Suppressor macrophage (primary cell): ENCODE results near the gene SCAMP2.
"Not testable (repeated sequence)": the region's sequence is repeated elsewhere in the genome, so short reads cannot be mapped to it uniquely, and the experiment has no call there.

Experiments
- DNase-seq, 4 experiments: peaks; one replicate each; pipeline ENCODE4 v3.0.0-alpha.2; 2020 to 2022
- total RNA-seq, 17 experiments: gene quantifications; one replicate each; lab custom pipeline; 2026; ENCODE audit warnings: mixed read lengths in 6 of 17, inconsistent platforms in 3 of 17; lab: John Stamatoyannopoulos, UW

SCAMP2 gene, protein sequence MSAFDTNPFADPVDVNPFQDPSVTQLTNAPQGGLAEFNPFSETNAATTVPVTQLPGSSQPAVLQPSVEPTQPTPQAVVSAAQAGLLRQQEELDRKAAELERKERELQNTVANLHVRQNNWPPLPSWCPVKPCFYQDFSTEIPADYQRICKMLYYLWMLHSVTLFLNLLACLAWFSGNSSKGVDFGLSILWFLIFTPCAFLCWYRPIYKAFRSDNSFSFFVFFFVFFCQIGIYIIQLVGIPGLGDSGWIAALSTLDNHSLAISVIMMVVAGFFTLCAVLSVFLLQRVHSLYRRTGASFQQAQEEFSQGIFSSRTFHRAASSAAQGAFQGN
- 83.7 to 239 (median 133) reads per million in 17 experiments for total RNA-seq

DNA sequence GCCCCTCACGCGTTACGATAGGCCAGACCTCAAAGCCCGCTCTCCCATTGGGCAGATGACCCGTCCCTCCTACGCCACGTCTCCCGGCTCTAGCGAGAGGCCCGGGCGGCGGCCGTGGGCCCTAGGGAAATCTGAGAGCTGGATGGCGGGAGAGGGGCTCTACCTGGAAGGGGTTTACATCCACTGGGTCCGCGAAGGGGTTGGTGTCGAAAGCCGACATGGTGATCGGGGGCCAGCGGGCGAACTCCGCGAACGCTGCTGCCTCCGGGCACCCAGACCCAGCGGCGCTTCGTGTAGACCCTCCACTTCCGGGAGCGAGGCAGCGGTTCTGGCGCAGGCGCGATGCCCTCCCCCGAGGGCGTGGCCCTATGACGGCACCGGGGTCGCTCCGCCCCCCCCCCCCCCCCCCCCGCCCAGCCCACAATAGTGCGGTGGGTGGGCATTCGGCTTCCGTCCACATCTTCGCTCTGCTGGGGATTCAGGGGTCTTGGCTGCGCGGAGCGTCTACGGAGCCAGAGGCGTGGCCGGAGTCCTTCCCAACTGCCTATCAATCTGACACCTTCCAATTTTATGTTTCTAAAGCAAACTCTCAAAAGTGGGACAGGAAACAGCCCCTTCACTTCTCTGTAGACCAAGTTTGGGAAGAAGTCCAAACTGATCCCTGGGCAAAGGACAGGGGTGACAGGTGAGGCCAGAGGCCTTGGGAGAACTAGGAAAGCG is at the start of gene SCAMP2:
SCAMP2 (minus strand) TSS at position 330 of the 720 bp plus-strand sequence; CDS start at position 220, 110 bp downstream.
- peak; percentile 94 to 98 (median 96) for DNase-seq

DNA sequence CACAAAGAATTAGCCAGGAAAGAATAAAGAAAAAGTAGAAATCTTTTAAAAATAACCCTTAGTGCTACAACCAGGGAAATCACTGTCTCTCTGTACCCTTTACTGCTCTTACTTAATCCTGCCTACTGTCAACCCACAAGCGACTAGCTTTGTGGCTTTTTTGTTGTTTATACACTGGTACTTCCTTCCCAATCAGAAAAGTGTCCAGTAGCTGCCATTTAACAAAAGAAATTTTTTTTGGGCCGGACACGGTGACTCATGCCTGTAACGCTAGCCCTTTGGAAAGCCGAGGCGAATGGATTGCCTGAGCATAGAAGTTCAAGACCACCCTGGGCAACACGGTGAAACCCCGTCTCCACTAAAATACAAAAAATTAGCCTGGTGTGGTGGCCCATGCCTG is 47.3 kb upstream of the SCAMP2 start:
- DNase-seq, result peak; percentile 68 to 81 (median 76)

DNA sequence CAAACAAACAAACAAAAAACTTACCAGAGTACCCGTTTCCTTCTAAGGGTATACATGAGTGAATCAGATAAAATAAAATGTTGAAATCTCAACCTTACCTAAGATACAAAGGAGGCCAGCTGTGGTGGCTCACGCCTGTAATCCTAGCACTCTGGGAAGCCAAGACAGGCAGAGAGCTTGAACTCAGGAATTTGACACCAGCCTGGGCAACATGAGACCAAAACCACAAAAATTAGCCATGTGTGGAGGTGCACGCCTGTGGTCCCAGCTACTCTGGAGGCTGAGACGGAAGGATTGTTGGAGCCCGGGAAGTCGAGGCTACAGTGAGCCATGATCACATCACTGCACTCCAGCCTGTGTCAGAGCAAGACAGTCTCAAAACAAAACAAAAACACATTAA is 44.5 kb upstream of the SCAMP2 start:
- DNase-seq, result no peak

DNA sequence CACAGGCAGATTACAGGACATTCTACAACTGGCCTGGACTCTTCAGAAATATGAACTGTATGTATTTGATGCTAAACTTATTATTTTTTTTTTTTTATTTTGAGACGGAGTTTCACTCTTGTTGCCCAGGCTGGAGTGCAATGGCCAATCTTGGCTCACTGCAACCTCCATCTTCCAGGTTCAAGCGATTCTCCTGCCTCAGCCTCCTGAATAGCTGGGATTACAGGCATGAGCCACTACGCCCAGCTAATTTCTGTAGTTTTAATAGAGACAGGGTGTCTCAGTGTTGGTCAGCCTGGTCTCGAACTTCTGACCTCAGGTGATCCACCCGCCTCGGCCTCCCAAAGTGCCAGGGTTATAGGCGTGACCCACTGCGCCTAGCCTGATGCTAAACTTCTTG is 40.6 kb upstream of the SCAMP2 start:
- not testable (repeated sequence) for DNase-seq

DNA sequence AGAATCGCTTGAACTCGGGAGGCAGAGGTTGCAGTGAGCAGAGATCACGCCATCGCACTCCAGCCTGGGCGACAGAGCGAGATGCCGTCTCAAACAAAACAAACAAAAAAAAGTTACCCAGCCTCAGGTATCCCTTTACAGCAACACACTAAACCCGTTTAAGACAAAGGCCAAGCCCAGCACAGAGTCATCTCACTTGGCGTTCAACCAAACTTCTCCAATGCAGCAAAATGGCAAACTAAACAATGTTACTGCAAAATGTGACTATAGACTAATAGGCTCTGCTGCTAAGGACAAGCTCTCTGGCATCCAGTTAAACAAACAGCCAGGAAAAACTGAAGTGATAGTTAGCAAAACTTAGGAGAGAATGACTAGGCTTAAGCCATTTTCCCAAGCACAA is 39.9 kb upstream of the SCAMP2 start:
- no peak for DNase-seq

DNA sequence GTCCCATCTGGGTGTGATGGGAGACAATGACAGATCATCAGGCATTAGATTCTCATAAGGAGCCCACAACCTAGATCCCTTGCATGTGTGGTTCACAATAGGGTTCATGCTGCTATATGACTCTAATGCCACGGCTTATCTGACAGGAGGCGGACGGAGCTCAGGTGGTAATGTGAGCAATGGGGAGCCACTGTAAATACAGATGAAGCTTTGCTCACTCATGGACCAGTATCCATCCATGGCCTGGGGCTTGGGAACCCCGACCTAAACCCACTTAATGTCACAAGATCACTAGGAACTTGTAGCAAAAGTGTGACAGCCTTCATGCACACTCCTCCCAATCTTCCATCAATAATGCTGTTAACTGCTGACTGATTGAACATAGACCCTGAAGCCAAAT is 35.5 kb upstream of the SCAMP2 start:
- DNase-seq, result no peak

DNA sequence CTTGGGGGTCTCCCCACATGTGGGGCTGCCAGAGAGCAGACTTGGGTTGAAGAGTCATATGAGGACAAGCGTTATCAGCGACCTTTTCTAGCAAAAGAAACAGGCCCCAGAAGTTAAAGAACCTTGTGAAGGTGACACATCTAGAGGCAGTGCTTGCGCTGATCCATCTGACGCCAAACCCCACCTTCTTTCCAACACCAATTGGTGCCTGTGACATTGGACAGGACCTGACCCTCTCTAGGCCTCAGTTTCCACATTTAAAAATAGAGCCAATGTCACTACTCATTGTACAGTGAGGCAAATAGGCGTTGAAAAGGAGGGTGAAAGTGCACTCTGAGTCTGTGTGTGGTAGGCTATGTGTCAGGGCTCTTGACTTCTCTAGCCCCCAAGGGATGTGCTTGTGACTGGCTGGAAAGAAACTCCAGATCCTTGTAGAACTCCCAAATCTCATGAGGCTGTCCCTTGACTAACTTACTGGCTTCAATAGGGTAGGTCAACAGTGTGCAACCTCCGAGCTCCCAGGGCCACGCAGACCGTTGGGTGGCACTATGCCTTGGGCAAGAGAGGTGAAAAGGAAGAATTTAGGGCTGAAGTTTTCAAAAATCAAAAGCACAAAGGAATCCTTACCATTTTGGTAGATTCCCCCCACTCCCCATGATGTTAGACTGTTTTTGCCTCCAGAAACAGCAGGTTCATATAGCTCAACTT is 34.2 kb upstream of the SCAMP2 start:
- DNase-seq, result peak in 2 of 4 experiments; percentile 10 to 24

DNA sequence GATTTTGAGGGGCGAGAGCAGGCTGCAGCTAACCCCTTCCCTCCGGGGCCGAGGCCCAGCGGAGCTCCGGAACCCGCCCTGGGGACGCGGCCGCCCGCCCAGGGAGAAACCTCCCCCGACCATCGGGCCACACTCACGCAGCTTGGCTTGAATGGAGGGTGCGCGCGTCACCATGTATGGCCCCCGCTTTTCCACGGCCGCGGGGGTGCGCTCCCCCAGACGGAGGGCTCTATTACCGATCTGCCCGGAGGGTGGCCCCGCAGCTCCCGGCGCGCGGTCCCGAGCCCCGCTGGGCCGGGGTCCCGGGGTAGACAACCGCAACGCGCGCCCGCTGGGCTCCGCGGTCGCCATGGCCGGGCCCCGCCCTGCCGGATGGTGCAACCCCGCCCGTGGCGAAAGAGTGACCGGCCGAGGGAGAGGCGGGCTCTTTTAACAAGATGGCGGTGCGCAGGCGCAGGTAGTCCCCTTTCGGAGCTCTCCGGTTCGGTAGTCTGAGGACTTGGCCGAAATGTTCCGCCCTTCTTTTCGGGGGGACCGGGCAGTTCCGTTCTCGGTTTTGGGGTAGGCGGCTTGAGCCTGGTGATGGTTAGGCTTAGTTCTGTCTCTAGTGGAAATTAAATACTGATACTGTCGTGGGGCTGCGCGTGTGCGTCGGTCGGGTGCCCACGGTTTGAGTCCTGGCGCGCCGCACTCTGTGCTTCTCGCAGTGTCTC is 33.4 kb upstream of the SCAMP2 start, which contains the start of gene FAM219B:
FAM219B (minus strand) TSS at position 402 of the 713 bp plus-strand sequence; CDS start at position 351, 51 bp downstream.
- DNase-seq, result peak; percentile 94 to 97 (median 96)

DNA sequence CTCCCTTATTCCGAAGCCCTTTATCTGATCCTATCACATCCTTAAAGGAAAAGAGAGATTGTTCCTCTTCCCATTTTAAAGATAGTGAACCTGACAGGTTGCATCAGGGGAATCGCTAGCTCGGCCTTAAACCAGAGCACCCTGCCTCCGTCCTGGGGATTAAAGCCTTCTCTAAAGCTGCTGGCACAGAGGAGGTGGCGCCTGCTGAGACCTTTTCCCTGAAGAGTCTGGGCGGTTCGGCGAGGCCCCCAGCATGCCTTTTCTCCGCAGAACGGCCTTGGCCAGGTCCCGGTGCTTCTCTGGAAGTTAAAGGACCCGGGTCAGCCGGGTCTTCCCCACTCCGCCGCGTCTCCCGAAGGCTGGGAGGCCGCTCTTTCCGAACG is 32.9 kb upstream of the SCAMP2 start:
- DNase-seq, result peak in 2 of 4 experiments; percentile 37 to 49

DNA sequence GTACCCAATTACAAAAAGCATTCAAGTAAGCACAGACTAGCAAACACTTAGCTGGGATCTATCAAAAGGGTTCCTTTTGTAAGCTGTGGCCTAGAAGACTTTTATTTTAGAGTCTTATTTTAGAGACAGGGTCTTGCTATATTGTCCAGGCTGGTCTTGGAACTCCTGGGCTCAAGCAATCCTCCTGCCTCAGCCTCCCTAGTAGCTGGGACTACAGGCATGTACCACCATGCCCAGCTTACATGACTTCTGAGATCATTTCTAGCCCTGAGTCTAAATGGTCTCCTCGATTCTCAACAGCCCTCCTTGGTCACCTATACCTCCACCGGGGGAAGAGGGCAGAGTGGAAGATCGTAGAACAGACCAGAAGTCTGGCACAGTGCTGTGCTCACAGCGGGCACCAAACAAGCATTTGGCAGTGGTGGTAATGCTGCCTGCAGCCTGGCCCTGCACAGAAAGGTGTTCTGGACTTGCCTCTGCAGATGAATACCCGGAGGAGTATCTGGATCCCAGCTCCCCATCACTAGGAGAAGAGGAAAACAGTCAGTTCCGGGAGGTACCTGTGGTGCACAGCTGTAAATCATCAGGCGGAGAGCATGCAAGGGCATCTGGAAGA is 31.1 kb upstream of the SCAMP2 start:
- no peak for DNase-seq

DNA sequence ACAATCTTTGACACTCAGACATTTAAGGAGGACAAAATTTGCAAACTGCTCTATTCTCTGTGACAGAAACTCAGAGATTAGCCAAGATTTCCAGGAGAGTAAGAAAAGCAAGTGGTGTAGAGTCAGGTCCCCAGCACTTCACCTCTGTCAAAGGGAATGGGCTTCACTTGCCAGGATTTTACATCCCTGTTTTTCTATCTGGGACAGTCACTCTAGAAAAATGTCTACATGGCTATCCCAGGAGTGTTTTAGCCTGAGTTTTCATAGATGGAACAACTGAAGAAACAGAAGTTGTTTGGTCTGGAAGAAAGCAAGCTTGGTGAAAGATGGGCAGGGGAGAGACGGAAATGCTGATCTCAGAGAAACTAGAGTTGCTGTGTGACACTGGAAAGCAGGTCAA is 30.5 kb upstream of the SCAMP2 start:
- no peak for DNase-seq

DNA sequence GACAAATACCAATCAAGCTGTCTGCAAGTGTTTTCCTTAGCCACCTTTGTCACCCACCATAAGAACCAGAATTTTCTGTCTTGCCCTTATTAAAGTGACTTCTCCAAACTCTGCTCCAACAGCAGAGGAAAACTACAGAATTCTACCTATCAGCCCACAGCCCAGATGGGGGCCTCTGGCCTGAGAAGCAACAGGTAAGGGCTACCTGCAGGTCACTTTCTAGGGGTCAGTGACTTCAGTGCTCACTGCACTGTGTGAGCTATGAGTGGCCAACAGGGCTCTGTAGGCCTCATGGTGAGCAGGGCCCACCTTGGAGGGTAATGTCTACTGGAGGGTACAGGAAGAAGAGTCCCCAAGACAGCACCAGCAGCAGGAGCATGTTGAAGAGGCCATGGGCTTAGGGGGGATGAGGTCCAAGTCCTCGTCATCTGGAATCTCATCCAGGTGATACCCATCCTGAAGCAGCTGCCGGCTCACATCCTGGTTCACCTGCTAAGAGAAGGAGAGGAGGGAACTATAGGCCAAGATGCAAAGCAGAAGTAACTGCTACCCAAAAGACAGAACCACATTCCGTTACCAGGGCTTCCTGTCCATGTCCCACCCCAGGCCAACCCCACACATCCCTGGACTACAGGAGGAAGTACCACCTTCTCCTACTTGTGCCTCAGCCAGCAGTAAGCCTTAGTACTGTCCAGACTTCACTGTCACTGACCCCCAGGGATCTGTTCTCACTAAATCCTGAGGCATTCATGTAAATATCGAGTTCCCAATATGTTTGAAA is 29.3 kb upstream of the SCAMP2 start:
- DNase-seq, result peak in 3 of 4 experiments; percentile 28 to 36 (median 31)

DNA sequence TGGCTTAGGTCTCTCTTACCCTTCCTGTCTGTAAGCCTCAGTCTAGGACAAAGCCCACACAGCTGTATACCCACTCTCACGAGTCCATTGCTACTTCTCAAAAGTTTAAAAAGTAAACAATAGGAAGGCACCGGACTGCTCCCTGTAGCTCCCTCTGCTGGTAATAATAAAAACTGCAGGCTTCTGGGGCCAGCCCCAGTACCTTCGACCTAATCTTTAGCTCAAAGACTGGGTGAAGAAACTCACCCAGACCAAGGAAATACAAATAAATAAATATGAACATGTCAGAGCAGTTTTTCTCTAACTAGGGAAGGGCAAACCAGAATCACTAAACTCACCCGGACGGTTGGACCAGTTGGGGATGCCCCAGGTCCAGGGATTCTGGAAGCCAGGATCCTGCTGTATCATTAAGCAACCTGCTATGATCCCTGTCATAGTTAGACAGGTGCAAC is 28.5 kb upstream of the SCAMP2 start:
- DNase-seq, result peak; percentile 83 to 87 (median 84)

DNA sequence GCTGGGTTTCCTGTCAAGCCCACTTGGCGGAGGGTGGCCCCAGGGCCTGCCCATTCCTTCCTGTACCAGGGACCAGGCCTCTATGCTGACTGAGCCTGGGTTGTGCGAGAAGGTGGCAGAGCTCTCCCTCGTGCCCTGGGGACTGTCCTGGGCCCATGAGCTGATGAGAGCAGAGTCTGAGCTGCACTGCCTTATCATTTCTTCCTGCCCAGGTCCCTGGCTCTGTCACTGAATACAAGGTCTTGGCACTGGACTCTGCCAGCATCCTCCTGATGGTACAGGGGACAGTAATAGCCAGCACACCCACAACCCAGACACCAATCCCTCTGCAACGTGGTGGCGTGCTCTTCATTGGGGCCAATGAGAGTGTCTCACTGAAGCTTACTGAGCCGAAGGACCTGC is 24.1 kb upstream of the SCAMP2 start:
- DNase-seq, result no peak

DNA sequence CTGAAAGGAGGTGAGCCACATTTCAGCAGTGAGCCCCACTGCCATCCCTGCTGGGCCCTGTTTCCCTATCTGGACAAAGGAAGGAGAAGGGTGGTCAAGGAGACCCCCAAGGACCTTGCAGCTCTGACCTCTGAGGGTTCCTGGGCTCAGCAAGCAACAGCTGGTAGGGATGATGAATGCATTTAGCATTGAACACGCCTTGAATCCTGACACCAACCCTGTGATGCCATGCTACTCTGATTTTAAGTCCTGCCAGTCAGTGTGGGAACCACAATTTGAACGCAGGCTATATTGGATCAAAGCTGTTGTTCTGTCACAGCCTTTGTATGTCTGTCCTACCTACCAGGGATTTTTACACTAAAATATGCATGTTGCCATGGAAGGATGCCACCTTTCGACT is 23.2 kb upstream of the SCAMP2 start:
- no peak for DNase-seq

DNA sequence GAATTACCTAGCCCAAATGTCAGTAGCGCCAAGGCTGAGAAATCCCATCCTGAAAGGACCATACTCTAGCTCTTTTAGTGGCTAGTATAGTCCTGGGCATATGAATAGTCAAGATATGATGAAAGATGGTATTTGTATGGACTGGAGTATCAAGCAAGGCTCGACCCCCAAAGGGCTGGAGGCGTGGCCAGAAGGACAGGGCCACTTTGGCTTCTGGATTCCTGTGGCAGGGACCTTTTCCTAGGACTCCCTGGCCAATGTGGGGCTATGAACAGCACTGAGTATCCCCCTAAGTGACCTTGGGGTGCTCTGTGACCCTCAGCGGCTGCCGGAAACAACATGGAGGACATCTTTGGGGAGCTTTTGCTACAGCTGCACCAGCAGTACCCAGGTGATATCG is 22.7 kb upstream of the SCAMP2 start:
- DNase-seq, result peak in 1 of 4 experiments; percentile 1

DNA sequence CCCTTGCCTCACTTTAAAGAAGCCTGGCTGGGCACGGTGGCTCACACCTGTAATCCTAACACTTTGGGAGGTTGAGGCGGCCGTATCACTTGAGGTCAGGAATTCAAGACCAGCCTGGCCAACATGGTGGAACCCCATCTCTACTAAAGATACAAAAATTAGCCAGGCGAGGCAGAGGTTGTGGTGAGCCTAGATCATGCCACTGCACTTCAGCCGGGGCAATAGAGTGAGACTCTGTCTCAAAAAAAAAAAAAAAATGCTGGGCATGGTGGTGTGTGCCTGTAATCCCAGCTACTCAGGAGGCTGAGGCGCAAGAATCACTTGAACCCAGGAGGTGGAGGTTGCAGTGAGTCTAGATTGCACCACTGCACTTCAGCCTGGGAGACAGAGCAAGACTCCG is 21.2 kb upstream of the SCAMP2 start:
- DNase-seq, result not testable (repeated sequence)

DNA sequence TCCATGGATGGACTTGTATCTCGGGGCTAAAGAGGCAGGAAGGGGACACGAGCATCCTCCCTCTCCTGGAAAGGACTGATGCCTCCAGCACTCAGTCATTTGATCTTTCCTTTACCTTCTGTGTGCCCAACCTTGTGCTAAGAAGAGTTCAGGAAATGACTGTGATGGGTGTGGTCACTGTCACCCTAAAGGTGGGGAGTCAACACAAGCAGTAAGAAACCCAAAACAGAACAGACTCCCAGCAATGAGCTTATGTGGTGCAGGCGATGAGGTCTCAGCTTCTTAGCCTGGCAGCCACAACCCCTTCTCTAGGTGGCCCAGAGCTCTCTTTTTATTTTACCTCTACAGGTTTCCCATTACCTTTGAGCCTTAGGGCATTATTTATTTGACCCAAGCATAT is 20.5 kb upstream of the SCAMP2 start:
- DNase-seq, result no peak

DNA sequence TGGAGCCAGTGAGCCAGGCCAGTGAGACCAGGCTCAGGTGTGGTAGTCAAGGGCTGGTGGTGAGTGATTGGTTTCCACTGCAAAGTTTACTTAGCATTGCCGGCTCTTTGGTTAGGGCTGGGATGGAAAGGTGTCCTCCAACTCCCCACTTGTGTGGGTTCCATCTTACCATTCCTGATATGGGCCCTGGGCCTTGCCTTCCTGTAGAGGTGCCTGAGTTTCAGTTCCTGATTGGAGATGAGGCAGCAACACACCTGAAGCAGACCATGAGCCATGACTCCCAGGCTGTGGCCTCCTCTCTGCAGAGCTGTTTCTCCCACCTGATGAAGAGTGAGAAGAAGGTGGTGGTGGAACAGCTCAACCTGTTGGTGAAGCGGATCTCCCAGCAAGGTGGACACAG is 19.8 kb upstream of the SCAMP2 start:
- peak in 1 of 4 experiments; percentile 0 for DNase-seq

DNA sequence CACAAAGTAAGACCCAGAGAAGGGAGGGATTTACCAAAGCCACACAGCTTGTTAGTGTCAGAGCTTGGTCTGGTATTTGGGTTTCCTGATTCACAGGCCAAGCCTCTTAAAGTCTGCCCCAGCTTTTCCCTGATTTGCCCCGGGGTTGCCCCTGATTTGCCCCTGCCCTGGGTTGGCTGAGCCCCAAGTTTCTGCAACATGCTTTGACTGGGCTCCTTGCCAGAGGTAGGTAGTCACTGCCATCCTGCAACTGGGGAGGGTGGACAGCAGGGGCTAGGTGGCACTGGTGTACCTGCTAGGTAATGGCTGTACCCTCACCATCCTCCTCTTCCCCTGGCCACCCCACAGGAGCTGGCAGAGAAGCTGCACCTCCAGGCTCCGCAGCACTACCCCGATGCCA is 19.1 kb upstream of the SCAMP2 start:
- no peak for DNase-seq

DNA sequence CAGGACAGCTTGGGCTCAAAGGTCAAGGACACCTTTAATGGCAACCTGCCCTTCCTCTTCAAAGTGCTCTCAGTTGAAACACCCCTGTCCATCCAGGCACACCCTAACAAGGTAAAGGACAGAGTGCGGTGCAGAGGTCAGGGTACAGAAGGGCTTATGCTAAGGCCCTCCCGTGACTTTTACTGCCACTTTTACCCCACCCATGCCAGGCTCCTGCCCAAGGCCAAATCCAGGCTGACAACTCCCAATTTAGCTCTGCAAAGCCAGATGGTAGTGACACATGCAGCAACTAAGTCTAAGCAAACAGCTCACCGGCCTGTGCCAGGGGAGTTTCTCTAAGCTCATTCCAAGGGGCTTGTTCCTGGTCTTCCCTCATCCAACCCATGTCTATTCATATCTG is 18.3 kb upstream of the SCAMP2 start:
- no peak for DNase-seq
